Measurements from ENCODE around the gene SEMA4D. TPM values are rescaled to one million over a fixed set of nuclear protein-coding genes. Genes with fewer than 3 reads are reported as not detected.
"Not testable (repeated sequence)": the region's sequence is repeated elsewhere in the genome, so short reads cannot be mapped to it uniquely, and the experiment has no call there.

Gene SEMA4D
- total RNA-seq, 1 donor from 2014 or later = 49.9 TPM

DNA sequence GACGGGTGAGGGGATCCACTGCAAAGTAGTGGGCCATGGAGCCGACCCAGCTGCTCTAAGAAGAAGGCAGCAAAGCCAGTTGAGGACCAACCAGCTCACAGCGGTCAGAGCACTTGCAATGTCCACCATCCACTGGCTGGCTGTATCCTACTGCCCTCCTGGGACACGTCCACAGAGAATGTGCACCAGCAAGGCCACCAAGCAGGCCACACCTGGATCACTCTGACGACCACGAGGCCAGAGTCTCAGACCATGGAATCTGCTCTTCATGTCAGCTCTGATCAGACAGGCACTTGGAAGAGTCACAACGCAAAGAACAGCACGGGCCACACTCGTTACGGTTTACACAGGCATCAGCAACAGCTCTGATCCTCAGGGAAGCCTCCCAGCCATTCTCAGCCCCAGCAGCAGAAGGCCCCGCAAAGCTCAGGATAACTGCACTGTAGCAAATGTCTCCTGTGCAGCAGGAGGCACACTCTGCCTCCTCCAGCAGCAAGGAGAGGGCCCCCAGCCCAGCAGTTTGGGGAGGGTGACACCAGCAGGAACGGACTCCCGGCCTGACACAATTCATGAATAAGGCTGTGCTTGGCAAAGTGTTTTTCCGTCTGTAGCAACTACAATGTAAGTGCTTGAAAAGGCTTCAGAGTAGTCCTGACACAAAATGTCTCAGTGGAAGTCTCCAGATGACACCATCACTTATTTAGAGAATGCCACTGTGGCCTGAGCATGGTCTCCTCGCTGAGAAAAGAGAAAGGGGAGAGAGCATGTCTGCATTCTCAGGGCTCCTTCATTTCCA, 15.7 kb downstream of the SEMA4D start:
- intact Hi-C loops (cut with DNase I) = no loop called here
- TF ChIP-seq, protein P1, sequence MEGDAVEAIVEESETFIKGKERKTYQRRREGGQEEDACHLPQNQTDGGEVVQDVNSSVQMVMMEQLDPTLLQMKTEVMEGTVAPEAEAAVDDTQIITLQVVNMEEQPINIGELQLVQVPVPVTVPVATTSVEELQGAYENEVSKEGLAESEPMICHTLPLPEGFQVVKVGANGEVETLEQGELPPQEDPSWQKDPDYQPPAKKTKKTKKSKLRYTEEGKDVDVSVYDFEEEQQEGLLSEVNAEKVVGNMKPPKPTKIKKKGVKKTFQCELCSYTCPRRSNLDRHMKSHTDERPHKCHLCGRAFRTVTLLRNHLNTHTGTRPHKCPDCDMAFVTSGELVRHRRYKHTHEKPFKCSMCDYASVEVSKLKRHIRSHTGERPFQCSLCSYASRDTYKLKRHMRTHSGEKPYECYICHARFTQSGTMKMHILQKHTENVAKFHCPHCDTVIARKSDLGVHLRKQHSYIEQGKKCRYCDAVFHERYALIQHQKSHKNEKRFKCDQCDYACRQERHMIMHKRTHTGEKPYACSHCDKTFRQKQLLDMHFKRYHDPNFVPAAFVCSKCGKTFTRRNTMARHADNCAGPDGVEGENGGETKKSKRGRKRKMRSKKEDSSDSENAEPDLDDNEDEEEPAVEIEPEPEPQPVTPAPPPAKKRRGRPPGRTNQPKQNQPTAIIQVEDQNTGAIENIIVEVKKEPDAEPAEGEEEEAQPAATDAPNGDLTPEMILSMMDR (IDR thresholded peaks at IDR 0.05) = no peak
- peaks cover 5% of the 10 kb centered on the region for H3K9me3 ChIP-seq
- no peaks in the 10 kb centered on the region for H3K27me3 ChIP-seq (ENCODE audit: low read depth)
- peaks cover 12% of the 10 kb centered on the region for H3K4me1 ChIP-seq
- H3K36me3 ChIP-seq = no peaks in the 10 kb centered on the region
- H3K4me3 ChIP-seq = no peak overlapping the region
- DNase-seq (no peak), ATAC-seq (no peak)
- H3K27ac ChIP-seq = no peak overlapping the region

DNA sequence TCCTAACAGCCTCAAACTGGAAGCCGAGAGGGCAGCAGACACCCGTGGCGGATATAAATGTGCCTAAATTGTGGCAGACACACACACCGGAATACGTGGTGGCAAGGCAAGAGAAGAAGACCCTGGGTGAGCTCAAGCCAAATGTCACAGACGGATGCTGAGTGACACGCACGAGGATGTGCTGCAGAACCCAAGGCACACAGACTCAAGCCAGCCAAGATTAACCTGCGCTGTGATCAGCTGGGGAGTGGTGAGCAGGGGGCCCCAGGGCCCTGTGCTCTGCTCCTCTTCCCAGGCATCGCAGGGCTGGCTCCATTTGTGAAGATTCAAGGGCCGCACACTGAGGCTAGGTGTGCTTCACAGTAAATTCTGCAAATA, 16.4 kb downstream of the SEMA4D start:
- peaks cover 5% of the 10 kb centered on the region for H3K9me3 ChIP-seq
- ATAC-seq = no peak
- H3K36me3 ChIP-seq = no peaks in the 10 kb centered on the region
- intact Hi-C loops (cut with DNase I) = no loop called here
- peaks cover 17% of the 10 kb centered on the region for H3K4me1 ChIP-seq
- H3K27me3 ChIP-seq (ENCODE audit: low read depth) = no peaks in the 10 kb centered on the region
- H3K27ac ChIP-seq = no peak overlapping the region
- TF ChIP-seq, protein P1 (IDR thresholded peaks at IDR 0.05) = no peak
- no peak for DNase-seq
- H3K4me3 ChIP-seq = no peak overlapping the region

DNA sequence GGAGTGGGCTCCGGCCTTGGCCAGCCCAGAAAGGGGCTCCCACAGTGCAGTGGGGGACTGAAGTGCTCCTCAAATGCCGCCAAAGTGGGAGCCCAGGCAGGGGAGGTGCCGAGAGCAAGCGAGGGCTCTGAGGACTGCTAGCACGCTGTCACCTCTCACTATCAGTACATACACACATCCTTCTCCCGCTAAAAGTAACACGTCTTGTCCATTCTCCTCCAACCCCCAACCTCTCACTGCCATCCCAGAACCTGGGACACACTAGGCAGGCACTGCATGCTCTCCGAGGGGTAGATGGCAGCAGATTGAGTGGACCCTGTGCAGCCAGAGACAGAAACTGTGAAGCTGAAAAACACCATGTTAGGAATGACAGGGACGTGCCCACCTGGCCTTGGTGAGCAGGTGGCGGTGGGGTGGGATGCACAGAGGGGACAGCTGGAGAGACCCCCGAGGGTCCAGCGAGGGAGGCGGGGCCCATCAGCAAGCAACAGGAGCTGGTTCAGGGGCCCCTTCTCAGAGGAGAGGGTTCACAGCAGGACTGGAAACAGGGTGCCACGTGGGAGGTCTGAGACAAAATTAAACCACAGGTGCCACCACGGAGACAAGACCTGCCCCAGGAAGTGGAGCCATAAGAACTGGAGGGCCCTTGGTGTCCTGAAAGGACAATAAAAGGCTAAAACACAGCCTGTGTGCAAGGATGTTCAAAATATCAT, 16.9 kb downstream of the SEMA4D start:
- H3K4me1 ChIP-seq = peaks cover 22% of the 10 kb centered on the region
- no peak overlapping the region for H3K27ac ChIP-seq
- intact Hi-C loops (cut with DNase I) = no loop called here
- no peak overlapping the region for H3K4me3 ChIP-seq
- DNase-seq (no peak), ATAC-seq (no peak)
- no peaks in the 10 kb centered on the region for H3K36me3 ChIP-seq
- TF ChIP-seq, protein P1 (IDR thresholded peaks at IDR 0.05) = no peak
- no peaks in the 10 kb centered on the region for H3K9me3 ChIP-seq
- H3K27me3 ChIP-seq (ENCODE audit: low read depth) = no peaks in the 10 kb centered on the region

DNA sequence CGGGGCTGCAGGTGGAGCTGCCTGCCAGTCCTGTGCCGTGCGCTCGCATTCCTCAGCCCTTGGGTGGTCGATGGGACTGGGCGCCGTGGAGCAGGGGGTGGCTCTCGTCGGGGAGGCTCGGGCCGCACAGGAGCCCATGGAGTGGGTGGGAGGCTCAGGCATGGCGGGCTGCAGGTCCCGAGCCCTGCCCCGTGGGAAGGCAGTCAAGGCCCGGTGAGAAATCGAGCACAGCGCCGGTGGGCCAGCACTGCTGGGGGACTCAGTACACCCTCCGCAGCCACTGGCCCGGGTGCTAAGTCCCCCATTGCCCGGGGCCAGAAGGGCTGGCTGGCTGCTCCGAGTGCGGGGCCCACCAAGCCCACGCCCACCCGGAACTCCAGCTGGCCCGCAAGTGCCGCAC, 17.5 kb downstream of the SEMA4D start:
- H3K36me3 ChIP-seq; ATAC-seq; DNase-seq; H3K9me3 ChIP-seq; H3K27me3 ChIP-seq (ENCODE audit: low read depth); H3K4me3 ChIP-seq; intact Hi-C loops (cut with DNase I); H3K27ac ChIP-seq: not testable (repeated sequence)
- H3K4me1 ChIP-seq = peaks cover 27% of the 10 kb centered on the region

DNA sequence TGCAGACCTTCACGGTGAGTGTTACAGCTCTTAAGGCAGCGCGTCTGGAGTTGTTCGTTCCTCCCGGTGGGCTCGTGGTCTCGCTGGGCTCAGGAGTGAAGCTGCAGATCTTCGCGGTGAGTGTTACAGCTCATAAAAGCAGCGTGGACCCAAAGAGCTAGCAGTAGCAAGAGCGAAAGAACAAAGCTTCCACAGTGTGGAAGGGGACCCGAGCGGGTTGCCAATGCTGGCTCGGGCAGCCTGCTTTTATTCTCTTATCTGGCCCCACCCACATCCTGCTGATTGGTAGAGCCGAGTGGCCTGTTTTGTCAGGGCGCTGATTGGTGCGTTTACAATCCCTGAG, 18.3 kb downstream of the SEMA4D start:
- ATAC-seq; H3K9me3 ChIP-seq; H3K27ac ChIP-seq; H3K4me3 ChIP-seq; intact Hi-C loops (cut with DNase I); DNase-seq; H3K36me3 ChIP-seq; H3K27me3 ChIP-seq (ENCODE audit: low read depth): not testable (repeated sequence)
- H3K4me1 ChIP-seq = peaks cover 32% of the 10 kb centered on the region

DNA sequence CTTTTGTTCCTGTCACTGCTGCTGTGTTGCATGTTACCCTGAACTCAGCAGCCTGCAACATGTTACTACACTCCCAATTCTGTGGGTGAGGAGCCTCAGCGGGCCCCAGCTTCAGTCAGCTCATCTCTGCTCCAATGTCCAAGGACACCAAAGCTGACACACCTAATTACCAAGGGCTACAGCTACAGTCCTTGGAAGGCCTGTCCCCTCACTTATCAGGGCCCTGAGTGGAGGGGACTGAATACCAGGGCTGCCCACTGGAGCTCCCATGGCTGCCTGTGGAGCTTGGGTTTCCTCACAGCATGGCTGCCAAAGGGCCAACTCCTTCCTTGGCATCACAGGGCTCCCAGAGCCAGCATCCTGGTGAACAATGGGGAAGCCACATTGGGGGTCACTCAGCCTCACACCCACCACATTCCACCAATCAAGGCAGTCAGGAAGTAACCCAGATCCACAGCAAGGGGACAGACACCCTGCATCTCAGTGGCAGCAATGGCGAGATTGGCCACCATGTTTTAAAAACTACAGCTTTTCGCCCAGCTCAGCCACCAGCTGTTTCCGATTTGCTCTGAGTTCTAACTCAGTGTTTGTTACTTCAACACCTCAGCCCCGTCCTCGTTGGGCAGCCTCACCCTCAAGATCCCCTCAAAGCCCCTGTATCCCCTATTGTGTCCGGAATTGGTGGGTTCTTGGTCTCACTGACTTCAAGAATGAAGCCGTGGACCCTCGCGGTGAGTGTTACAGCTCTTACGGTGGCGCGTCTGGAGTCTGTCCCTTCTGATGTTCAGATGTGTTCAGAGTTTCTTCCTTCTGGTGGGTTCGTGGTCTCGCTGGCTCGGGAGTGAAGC, 18.9 kb downstream of the SEMA4D start:
- ATAC-seq (no peak), DNase-seq (no peak)
- Histone ChIP-seq H3K4me1 (peaks cover 36% of the 10 kb centered on the region), H3K9me3 (no peaks in the 10 kb centered on the region), H3K4me3 (no peak overlapping the region), H3K36me3 (no peaks in the 10 kb centered on the region), H3K27me3 (ENCODE audit: low read depth) (no peaks in the 10 kb centered on the region), H3K27ac (no peak overlapping the region)
- TF ChIP-seq, protein P1 (IDR thresholded peaks at IDR 0.05) = no peak
- intact Hi-C loops (cut with DNase I) = no loop called here
